Measurements from ENCODE around the gene AIFM2.

- TF ChIP-seq CTCF (IDR thresholded peaks at IDR 0.05) (no peak), POLR2A (IDR thresholded peaks at IDR 0.05) (no peak)
Observed at GRCh38 chr10:70147259-70147625, 14.6 kb upstream of the AIFM2 start.

All from Peyer's patch (tissue), 4 donors.